ENCODE results near the gene PTPRM.

PTPRM gene

DNA sequence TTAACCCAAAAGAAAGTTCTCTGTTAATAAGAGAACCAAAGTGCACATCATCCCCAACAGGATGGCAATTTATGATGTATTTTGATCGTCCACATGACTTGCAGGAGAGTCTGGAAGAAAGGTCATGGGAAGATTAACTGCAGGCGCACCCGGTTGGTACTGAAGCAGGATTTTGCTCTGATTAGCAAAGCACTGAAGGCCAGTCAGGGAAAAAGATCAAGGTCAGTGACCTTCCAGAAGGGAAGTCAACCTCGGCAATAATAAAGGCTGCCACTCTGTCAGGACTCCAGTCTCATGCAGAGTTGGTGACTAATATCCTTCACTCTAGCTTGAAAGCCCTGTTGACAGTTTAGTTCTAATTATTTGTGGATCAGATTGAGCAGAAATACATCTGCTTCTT, 609.4 kb downstream of the PTPRM start:
- no peak for DNase-seq (ENCODE audit: low spot score)

DNA sequence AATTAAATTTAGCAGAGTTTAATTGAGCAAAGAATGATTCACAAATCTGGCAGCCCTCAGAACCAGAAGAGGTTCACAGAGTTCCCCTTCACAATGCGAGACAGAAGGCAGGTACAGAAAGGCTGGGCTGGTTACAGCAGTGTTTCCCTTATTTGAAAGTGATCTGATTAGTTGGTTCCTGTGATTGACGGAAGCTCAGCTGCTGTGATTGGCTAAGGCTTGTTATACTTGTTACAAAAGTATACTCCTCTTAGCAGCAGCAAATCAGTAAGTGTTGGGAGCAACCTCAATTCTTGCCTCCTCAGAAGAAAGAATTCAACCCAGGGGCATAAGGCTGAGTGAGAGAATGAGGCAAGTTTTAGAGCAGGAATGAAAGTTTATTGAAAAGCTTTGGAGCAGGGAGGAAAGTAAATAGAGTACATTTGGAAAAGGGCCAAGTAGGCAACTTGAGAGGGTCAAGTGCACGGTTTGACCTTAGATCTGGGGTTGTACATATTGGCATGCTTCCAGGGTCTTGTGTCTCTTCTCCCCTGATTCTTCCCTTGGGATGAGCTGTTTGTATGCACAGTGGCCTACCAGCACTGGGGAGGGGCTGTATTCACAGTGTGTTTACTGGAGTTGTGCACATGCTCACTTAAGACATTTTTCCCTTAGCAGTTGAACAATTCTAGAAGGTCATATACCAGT, 610.4 kb downstream of the PTPRM start:
- DNase-seq (ENCODE audit: low spot score) = no peak

GRCh38 chr18:8186413-8186812, 619.3 kb downstream of the PTPRM start:
- DNase-seq (ENCODE audit: low spot score) = no peak

GRCh38 chr18:8188184-8188583, 621.1 kb downstream of the PTPRM start:
- DNase-seq (ENCODE audit: low spot score) = no peak

- DNase-seq (ENCODE audit: low spot score) = no peak
Measured at GRCh38 chr18:8190980-8191379, 623.9 kb downstream of the PTPRM start.

DNA sequence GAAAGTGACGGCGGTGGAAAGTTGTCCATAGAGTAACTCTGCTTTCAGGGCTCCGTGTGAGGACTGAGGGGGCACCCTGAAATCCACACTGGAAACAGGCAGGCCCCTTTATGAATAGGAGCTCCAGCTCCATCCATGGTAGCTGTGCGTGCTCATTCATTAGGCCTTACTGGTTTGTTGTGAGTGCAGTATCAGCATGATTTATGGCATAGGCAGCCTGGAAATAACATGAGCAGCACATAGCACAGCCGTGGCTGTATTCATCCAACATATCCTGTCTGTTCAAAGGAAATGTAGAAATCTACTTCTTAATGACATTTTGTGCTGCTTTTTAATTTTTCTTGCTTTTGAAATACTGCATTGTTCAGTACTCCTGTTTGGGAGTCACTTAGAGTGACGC, 627.3 kb downstream of the PTPRM start:
- DNase-seq (ENCODE audit: low spot score) = no peak

GRCh38 chr18:8196238-8196637, 629.1 kb downstream of the PTPRM start:
- DNase-seq (ENCODE audit: low spot score) = no peak

- DNase-seq (ENCODE audit: low spot score) = no peak
Measured at GRCh38 chr18:8197499-8197898, 630.4 kb downstream of the PTPRM start.

- DNase-seq (ENCODE audit: low spot score) = no peak
Measured at GRCh38 chr18:8207996-8208395, 640.9 kb downstream of the PTPRM start.

DNA sequence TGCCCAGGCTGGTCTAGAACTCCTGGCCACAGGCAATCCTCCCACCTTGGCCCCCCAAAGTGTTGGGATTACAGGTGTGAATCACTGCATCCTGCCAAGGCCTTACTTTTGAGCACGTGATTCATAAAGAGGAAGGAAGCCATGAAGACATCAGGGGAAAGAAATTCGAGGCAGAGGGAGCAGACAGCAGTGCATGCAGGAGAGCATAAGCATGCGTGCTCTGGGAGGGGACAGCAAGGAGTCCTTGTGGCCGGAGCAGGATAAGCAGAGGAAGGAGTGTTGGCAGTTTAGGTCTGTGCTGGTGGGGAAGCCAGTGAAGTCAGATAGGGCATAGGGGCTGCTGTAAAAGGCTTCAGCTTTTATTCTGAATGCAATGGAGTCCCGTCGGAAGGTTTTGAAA, 641.6 kb downstream of the PTPRM start:
- no peak for DNase-seq (ENCODE audit: low spot score)

- DNase-seq (ENCODE audit: low spot score) = no peak
Measured at GRCh38 chr18:8212896-8213780, 646.0 kb downstream of the PTPRM start.

- DNase-seq (ENCODE audit: low spot score) = no peak
Measured at GRCh38 chr18:8215741-8216140, 648.6 kb downstream of the PTPRM start.

GRCh38 chr18:8217051-8217564, 650.0 kb downstream of the PTPRM start:
- DNase-seq (ENCODE audit: low spot score) = no peak

- no peak for DNase-seq (ENCODE audit: low spot score)
Measured at GRCh38 chr18:8218197-8218596, 651.1 kb downstream of the PTPRM start.

- no peak for DNase-seq (ENCODE audit: low spot score)
Measured at GRCh38 chr18:8221452-8221851, 654.3 kb downstream of the PTPRM start.

- no peak for DNase-seq (ENCODE audit: low spot score)
Measured at GRCh38 chr18:8224576-8224975, 657.5 kb downstream of the PTPRM start.

GRCh38 chr18:8229040-8229439, 661.9 kb downstream of the PTPRM start:
- no peak for DNase-seq (ENCODE audit: low spot score)

GRCh38 chr18:8229787-8230186, 662.7 kb downstream of the PTPRM start:
- DNase-seq (ENCODE audit: low spot score) = no peak

- no peak for DNase-seq (ENCODE audit: low spot score)
Measured at GRCh38 chr18:8231316-8231715, 664.2 kb downstream of the PTPRM start.

GRCh38 chr18:8232791-8233190, 665.7 kb downstream of the PTPRM start:
- no peak for DNase-seq (ENCODE audit: low spot score)

- DNase-seq (ENCODE audit: low spot score) = no peak
Measured at GRCh38 chr18:8235894-8236293, 668.8 kb downstream of the PTPRM start.

GRCh38 chr18:8238507-8238906, 671.4 kb downstream of the PTPRM start:
- DNase-seq (ENCODE audit: low spot score) = no peak

DNA sequence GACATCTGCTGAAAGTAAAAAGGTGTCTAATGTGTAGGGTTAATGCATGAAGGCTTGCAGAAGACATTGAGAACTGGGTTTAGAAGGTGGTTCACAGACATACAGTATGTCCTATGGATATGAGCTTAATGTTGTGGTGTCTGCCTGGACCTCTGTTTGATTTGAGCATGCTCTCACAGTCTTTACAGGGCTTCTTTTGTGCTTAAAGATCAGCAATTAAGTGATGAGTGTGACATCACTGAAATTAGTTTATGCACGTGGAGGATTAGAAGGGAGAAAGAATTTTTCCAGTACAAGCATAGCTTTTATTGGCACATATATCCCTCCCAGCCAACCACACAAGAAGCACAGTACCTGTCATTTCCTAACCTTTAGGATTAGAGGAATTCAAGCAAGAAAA, 674.6 kb downstream of the PTPRM start:
- DNase-seq (ENCODE audit: low spot score) = no peak

Data from HuH-7.5 (cell line).